HG02610 (cell line): ENCODE measurements around the gene NEK1.
"Not testable (repeated sequence)": the region's sequence is repeated elsewhere in the genome, so short reads cannot be mapped to it uniquely, and the experiment has no call there.

Experiments
- ATAC-seq: cut with Tn5 transposase; IDR thresholded peaks from one replicate; pipeline ENCODE4 v1.9.1; 2021; ENCODE audit warnings: mild to moderate bottlenecking, moderate library complexity; ENCODE audit not compliant: unreplicated experiment

The NEK1 gene

DNA sequence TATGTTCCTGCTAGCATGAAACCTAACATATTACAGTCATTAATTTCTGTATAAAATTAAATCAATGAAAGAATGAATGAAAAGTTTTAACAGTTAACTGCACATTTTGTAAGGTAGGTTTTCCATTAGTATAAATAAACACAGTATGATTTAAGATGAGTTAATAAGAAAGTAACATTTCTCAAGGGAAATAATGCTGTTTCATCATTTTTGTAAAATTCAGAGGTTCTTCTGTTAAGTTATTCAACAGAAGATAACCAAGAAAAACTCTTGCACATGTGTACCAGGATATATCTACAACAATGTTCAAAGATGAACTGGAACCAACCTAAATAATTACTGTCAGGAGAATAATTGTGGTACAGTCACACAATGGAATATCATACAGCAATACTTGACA, 88.6 kb downstream of the NEK1 start:
- ATAC-seq = no peak

DNA sequence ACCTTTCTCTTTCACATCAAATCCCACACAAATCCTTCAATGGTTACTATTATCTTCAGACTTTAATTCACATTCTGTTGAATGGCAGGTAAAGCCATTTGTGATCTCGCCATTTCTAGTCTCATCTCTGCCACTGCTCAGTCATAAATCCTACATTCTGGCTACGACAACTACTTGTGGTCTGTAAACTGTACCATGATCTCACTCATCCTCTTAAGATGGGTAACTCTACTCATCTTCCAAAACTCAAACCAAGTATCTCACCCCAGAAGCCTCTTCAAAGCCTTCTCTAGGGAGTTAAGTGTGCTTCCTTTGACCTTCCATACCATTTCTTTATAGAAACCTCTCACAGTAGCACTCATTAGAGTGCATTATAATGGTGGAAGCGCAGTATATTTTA, 101.8 kb downstream of the NEK1 start:
- ATAC-seq = peak; percentile 53

DNA sequence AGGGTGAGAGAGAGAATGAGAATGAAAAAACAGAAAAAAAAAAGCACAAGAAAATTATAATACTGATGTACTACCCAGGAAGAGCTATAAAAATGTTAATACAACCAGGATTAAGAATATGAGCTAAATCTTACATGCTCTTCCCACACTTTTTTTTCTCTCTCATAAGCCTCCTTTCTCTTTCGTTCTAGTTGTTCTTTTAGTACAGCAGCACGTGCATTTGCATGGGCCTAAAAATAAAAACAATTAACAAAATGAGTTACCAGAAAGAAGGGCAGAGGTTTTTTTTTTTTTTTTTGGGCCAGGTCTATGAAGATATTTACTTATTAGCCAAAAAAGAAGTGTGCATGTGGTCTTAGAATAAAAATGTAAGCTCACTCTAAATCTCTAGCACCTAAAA, 105.5 kb downstream of the NEK1 start:
- no peak for ATAC-seq

DNA sequence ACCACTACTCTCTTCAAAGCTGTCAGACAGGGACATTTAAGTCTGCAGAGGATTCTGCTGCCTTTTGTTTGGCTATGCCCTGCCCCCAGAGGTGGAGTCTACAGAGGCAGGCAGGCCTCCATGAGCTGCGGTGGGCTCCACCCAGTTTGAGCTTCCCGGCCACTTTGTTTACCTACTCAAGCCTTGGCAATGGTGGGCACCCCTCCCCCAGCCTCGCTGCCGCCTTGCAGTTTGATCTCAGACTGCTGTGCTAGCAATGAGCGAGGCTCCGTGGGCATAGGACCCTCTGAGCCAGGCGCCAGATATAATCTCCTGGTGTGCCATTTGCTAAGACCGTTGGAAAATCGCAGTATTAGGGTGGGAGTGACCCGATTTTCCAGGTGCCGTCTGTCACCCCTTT, 112.5 kb downstream of the NEK1 start:
- not testable (repeated sequence) for ATAC-seq

DNA sequence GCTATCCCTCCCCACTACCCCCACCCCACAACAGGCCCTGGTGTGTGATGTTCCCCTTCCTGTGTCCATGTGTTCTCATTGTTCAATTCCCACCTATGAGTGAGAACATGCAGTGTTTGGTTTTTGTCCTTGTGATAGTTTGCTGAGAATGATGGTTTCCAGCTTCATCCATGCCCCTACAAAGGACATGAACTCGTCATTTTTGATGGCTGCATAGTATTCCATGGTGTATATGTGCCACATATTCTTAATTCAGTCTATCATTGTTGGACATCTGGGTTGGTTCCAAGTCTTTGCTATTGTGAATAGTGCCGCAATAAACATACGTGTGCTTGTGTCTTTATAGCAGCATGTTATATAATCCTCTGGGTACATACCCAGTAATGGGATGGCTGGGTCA, 118.1 kb downstream of the NEK1 start:
- ATAC-seq = not testable (repeated sequence)

DNA sequence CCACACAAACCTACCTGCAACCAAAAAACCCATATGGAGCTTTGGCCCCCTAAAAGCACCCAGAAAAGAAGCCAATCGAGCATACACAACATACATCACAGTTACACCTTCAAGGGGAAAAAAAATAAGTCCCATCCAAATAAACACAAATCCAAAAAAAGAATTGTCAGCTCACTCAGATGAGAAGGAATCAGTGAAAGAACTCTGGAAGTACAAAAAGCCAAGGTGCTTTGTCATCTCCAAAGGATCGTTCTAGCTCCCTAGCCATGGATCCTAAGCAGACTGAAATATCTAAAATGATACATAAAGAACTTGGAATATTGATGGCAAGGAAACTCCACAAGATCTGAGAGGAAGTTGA, 119.2 kb downstream of the NEK1 start:
- no peak for ATAC-seq

DNA sequence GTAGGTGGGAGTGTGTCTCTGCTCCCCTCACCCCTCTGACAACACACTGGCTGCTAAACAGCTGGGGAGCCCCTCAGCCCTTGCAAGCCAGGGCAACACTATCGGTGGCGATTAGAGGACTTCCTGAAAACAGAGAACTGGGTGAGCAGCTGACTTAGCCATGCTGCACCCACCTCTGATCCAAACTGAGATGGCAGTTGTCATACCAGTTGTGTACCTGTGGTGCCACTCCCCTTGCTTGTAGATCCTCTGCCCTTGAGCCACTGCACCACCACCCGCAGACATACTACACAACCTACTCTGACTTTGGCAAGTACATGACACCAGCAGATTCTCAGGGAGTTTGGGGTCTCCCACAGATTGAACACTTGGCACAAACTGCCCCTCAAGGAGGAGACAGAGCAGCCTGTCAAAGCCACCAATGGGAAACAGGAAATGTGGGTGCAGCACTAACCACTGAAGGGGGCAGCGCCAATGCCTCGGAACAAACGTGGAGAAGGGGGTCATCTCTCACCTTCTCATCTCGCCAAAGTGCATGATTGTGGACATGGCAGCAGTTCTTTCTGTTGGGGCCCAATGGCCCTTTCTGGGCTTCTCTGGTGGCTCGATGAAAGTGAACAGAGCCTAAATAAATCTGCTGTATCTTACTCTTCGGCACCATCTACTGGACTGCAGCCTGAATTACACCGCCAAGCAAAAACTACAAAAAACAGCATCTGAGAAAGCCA, 119.8 kb downstream of the NEK1 start:
- ATAC-seq = no peak

DNA sequence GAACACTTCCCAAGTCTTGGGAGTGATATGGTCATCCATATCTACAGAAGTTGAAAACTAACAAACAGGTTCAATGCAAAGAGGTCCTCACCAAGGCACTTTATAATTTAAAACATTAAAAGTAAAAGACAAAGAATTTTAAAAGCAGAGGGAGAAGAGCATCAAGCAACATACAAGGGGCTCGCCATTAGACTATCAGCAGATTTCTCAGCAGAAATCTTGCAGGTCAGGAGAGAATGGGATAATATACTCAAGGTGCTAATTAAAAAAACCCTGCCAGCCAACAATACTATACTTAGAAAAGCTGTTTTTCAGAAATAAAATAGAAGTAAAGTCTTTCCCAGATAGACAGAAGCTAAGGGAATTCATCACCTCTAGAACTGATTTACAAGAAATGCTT, 121.2 kb downstream of the NEK1 start:
- ATAC-seq = no peak

DNA sequence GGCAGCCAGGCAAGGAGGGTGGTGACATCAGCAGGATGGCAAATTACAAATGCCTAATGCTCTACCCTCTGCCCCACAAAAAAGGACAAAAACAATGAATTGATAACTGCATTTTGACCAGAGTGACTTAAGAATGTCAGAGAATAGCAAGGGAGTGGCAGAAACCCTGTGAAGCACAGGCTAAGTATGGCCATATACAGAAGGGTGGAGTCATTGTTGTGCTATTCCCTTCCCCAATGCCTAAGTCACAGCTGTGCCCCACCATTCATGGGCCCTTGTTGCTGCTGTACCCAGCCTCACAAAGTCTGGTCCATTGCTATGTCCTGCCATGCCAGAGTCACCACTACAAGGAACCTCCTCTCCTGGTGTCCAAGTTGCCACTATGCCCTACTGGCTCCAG, 123.1 kb downstream of the NEK1 start:
- no peak for ATAC-seq

DNA sequence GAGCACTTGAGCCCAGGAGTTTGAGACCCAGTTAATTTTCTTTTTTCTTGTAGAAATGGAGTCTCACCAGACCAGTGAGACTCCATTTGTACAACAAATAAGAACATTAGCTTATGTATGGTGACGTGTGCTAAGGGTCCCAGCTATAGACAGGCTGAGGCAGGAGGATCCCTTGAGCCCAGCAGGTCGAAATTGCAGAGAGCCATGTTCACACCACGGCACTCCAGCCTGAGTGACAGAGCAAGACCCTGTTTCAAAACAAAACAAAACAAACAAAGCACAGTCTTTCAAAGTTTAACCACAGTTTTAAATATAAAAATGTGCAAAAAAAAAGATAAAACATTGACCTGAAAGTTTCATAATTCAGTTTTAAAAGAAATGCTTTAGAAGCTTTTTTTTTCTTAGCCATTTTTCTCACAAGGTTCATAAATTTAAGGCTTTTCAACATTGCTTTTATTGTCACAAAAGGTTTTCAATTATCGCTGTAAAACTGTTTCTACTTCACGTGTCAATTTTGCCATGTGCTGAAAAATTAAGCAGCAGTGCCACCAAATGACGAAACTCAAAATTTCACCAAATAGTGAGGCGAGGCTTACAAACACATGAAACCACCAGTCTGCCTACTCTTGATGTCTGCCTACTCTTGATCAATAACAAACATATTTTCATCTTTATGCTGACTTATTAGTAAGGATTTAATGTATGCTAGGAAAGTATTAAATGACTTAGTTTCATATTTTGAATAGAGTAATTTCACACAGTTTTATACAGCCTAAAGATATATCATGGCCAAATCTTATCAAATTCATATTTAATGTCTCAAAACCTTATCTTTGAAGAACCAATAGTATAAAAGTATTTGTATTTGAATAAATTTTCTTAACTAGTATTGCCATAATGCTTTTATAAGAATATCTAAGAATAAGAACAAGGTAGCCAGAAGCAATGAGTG, 126.3 kb downstream of the NEK1 start:
- peak; percentile 89 for ATAC-seq

DNA sequence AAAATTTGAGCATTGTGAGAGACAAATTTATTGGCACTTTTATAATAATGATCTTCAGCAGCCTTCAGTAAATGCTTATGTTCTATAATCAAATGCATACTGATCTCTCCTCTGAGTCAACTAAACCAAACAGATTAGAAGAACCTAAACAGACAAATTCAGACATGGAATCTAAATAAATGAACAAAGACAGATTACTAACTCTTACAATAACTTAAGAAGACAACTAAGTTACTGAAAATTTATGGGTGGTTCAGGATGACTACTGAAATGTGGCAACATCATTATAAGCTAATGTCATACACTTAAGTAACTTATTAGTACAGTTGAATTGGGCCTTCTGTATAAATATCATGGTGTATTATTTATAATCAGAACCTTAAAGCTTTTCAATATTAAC, 127.3 kb downstream of the NEK1 start:
- ATAC-seq = no peak

DNA sequence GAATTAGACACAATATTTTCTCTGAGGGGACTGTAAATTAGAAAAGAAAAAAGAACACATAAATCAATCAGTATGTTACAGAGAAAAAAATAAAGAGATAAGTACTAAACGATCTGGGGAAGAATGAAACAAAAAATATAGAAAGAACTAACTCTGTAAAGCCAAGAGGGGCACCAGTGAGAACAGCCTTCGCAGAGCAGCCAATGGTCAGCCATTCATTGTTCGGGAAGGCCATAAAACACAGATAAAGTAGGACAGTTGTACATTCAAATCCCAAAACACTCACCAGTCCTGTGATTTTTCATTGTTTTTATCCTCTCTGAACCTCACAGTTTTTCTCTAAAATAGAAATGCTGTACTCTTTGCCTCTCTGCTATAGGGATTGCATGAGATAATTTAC, 127.9 kb downstream of the NEK1 start:
- ATAC-seq = no peak

DNA sequence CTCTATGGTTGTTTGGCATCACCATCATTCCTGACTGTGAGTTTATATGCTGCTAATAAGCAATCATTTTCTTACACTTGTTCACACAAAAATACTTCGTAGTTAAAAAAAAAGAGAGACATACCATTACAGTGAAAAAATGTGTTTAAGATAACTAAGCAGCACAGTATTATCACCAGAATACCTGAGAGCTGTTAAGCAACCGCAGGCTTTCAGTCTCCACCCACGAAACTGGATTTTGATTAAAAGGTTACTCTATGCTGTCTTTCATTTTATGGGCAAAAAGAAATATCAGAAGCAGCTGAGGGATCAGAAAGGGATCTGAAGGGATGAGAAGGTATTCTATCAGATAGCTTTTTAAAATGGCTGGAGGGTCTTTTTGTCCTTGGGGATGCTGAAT, 148.3 kb downstream of the NEK1 start:
- no peak for ATAC-seq

DNA sequence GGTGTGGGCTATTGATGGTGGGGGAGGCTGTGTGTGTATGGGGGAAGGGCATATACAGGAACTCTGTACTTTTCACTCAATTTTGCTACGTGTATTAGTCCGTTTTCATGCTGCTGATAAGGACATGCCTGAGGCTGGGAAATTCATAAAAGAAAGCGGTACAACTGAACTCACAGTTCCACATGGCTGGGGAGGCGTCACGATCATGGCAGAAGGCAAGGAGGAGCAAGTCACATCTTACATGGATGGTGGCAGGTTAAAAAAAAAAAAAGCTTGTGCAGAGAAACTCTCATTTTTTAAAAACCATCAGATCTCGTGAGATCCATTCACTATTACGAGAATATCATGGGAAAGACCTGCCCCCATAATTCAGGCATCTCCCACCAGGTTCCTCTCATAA, 152.3 kb downstream of the NEK1 start:
- ATAC-seq = no peak

DNA sequence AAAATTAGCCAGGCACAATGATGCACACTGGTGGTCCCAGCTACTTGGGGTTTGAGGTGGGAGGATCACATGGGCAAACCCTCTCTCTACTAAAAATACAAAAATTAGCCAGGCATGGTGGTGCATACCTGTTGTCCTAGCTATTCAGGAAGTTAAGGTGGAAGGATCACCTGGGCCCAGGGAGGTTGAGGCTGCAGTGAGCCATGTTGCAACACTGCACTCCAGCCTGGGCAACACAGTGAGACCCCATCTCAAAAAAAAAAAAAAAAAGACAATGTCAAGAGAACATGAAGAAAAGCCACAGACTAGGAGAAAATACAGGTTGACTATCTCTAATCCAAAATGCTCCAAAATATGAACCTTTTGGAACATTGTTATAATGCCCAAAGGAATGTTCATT, 153.8 kb downstream of the NEK1 start:
- no peak for ATAC-seq

DNA sequence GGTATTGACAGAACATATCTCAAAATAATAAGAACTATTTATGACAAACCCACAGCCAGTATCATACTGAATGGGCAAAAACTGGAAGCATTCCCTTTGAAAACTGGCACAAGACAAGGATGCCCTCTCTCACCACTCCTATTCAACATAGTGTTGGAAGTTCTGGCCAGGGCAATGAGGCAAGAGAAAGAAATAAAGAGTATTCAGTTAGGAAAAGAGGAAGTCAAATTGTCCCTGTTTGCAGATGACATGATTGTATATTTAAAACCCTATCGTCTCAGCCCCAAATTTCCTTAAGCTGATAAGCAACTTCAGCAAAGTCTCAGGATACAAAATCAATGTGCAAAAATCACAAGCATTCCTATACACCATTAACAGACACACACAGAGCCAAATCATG, 159.7 kb downstream of the NEK1 start:
- not testable (repeated sequence) for ATAC-seq

DNA sequence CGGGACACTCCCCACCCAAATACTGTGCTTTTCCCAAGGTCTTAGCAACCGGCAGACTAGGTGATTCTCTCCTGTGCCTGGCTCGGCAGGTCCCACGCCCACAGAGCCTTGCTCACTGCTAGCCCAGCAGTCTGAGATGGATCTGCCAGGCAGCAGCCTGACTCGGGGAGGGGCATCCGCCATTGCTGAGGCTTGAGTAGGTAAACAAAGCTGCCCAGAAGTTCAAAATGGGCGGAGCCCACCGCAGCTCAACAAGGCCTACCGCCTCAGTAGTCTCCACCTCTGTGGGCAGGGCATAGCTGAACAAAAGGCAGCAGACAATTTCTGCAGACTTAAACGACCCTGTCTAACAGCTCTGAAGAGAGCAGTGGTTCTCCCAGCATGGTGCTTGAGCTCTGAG, 163.4 kb downstream of the NEK1 start:
- not testable (repeated sequence) for ATAC-seq

DNA sequence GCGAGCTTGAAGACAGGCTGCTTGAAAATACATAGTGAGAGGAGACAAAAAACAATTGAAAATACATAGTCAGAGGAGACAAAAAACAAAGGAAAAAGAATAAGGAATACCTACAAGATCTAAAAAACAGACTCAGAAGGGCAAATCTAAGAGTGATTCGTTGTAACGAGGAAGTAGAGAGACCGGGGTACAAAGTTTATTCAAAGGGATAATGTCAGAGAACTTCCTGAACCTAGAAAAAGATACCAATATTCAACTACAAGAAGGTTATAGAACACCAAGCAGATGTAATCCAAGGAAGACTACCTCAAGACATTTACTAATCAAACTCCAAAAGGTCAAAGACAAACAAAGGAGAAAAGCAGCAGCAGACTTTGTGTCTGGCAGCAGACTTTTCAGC, 165.6 kb downstream of the NEK1 start:
- no peak for ATAC-seq

DNA sequence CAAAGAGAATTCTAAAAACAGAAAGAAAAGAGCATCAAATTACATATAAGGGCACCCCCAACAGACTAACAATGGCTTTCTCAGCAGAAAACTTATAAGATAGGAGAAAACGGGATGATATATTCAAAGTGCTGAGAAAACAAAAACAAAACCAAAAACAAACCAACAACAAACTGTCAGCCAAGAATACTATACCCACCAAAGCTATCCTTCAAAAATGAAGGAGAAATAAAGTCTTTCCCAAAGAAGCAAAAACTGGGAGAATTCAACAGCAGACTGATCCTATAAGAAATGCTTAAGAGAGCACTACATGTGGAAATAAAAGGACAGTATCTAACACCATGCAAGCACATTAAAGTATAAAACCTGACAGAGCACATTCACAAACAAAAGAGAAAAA, 168.6 kb downstream of the NEK1 start:
- no peak for ATAC-seq

DNA sequence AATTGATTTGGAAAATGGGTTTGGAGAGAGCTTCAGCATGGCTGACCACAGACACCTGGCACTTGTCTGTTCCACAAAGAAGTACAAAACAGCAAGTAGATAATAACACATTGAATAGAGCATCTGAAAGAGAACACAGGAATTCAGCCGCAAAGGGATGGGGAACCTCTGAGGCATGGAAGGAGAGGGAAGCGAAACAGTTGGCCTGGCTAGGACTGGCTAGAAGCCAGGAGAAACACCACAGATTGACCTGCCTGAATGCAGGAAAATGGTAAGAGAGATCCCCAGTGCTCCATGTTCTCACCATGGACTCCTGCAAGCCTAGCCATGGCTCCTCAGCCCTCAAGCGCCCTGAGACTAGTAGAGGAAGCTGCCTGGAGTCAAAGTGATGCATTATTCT, 171.9 kb downstream of the NEK1 start:
- ATAC-seq = no peak

DNA sequence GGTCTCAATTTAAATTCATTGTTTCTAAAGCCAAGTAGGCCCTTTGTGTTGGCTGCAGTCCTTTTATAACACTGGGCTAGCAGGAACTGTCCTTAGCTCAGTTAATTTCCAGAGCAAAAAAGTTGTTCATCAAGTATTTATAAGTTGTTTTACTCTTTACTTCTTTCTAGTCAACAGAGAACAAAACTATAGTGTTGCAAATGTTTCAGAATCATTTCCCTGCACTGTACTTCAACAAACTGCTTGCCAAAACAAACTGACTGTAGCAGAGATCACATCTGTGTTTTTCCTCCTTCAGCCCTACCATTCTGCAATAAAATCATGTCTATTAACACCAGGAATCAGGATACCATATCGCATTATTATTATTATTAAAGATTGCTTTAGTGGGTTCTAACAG, 173.1 kb downstream of the NEK1 start:
- no peak for ATAC-seq

DNA sequence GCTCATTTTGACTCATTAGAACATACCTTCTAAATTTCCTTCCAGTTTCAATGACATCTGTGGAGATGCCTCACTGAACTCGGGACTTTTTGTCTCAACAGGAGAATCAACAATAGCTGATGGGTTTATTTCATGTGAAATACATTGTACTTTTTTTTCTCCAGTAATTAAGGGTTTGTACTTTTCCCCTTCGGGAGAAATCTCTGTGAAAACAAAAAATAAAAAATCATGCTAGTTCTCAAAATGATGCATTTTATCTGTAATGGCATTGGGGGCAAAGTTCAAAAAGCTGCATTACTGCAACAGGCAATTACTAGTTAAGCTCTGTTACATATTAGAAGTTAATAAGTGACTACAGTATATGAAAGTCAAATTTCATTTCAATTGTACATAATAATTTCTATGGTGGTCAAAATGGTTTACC, 174.3 kb downstream of the NEK1 start:
- peak; percentile 55 for ATAC-seq
